HG03097 (cell line): ENCODE data around the gene FIG4.
"Not testable (repeated sequence)": the region's sequence is repeated elsewhere in the genome, so short reads cannot be mapped to it uniquely, and the experiment has no call there.

Source experiments
- ATAC-seq: cut with Tn5 transposase; IDR thresholded peaks from one replicate; pipeline ENCODE4 v1.9.1; 2021; ENCODE audit not compliant: unreplicated experiment, low FRiP score

The FIG4 gene

GRCh38 chr6:109747221-109747620 lies 56.1 kb downstream of the FIG4 start:
- no peak for ATAC-seq

- ATAC-seq: no peak
Observed at GRCh38 chr6:109759098-109759955, 68.2 kb downstream of the FIG4 start.

DNA sequence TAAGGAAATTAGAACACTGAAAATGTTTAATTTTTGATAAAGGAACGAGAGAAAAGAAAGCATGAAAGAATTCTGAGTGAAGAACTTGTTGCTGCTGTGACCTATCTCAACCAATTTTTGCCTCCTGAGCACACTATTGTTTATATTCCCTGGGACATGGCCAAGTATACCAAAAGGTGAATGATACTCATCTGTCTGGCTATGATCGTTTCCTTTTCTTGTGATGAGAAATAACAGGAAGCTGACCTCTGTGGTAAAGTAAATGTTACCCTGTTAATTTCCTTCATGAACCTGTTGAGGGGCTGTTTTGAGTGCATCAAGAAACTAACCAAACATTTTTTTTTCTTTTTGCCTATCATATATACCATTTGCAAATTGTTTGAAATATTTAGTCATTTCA lies 69.1 kb downstream of the FIG4 start:
- ATAC-seq: no peak

DNA sequence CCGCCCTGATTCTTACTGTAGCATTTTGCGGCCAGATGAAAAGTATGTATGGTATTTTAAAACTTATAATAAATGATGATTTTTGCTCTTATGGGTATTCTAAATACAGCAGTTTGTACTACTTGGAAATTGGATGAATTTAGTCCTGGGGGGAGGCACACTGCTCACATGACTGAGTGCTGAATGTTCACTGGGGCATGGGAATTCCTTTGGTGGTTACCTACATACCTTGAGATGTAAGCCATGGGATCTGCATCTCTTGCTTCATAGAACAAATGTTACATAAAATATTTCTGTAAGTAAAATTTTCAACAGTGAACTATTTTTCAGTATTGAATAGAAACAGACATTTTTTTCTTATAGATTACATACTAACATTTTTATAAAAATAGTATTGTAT lies 71.1 kb downstream of the FIG4 start:
- ATAC-seq: no peak

- no peak for ATAC-seq
Observed at GRCh38 chr6:109762769-109763441, 71.8 kb downstream of the FIG4 start.

DNA sequence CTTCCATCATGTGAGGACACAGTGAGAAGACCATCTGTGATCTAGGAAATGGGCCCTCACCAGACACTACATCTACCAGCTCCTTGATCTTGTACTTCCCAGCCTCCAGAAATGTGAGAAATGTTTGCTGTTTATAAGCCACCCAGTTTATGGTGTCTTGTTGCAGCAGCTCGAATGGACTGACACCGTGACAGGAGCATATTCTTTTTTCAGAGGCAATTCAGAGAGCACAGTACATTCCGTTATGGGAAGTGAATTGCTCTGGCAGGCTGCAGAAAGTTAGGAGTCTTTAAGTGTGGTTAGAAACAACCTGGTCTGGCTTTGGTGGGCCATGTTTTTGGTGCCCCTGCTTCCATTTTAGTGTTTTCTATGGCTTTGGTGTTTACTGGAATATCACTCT lies 75.1 kb downstream of the FIG4 start:
- no peak for ATAC-seq

- ATAC-seq: no peak
Observed at GRCh38 chr6:109767961-109768360, 76.9 kb downstream of the FIG4 start.

- ATAC-seq: no peak
Observed at GRCh38 chr6:109768485-109768884, 77.4 kb downstream of the FIG4 start.

- no peak for ATAC-seq
Observed at GRCh38 chr6:109769213-109769612, 78.1 kb downstream of the FIG4 start.

DNA sequence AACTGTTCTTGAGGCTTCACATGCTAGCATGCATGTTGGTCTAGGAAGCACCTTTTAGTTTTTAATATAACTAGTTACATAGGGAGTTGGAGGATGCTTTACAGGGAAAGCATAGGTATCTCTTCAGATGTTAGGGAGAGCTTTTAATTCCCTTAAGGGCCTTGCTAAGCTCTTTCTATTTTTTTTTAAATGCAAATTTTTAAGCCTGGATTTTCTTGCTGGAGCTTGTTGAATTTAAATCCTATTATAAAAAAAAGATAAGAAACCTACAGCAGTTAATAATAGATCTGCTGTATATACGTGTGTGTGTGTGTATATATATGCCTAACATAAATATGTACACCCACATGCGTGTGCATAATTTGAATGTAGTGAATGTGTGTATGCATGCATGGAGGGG lies 79.0 kb downstream of the FIG4 start:
- ATAC-seq: no peak

DNA sequence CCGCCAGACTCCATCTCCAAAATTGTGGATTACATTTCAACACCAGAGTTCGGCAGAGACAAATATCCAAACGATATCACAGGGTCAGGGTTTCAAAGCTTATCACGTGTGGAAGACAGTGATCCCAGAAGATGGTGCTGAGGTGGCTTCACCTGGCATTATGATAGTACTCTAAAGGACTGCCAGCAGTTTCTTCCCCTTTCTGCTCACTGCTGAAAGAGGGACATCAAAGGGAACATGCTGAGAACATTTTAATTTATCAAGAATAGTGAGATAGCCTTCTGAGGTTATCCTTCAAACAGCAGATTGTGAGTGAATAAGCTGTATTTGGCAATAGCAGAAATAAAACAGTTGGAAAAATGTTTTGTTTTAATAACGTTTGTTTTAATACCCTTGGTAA lies 79.7 kb downstream of the FIG4 start:
- no peak for ATAC-seq

GRCh38 chr6:109771939-109772755 lies 81.1 kb downstream of the FIG4 start:
- not testable (repeated sequence) for ATAC-seq

- no peak for ATAC-seq
Observed at GRCh38 chr6:109772883-109773431, 81.9 kb downstream of the FIG4 start.

- no peak for ATAC-seq
Observed at GRCh38 chr6:109781001-109781400, 89.9 kb downstream of the FIG4 start.

- ATAC-seq: no peak
Observed at GRCh38 chr6:109782491-109782999, 91.4 kb downstream of the FIG4 start.

DNA sequence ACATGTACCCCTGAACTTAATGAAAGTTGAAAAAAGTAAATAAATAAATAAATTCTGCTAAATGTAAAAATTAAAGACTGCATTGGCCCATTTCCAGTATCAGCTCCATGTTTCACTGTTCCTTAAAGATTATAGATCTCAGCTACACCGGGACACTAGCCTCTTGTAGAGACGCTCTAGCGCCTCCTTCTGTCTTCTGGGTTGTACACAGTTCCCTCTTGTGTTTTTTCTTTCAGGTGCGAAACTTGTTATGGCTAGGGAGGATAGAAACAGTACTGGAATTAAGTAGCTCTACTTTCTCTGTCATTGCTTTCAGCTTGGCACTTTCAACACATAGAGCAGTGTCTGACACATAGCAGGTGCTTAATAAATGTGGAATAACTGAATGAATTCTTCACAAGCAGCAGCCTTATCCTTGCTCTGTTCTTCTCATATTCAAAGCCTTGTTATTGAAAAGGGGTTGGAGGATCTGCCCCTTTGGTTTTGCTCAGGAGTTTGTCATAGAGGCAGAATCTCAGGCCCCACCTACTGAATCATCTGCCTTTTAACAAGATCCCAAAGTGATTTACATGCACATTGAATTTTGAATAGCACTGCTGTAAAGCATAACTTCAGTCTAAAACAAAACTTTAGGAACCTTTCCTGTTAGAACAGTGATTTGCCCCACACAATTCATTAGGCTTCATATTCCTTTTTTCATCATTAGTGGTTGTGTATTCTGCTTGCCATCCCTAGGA lies 92.3 kb downstream of the FIG4 start:
- no peak for ATAC-seq

DNA sequence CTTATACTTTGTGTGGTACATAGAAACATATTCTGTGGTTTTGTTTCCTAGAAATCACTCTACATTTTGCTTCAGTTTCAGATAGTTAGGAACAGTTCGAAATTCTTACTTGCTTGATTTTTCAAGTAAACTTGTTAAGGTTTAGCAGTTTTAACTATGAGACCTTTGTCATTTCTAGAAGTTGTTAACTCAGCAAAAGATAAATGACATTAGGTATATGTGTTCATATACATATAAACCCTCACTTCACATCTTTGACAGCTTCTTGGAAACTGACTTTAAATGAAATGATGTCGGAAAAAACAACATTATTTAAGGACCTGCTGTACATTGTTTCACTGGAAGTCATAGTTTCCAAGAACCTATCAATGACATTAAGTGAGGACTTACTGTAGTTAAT lies 96.2 kb downstream of the FIG4 start:
- no peak for ATAC-seq

DNA sequence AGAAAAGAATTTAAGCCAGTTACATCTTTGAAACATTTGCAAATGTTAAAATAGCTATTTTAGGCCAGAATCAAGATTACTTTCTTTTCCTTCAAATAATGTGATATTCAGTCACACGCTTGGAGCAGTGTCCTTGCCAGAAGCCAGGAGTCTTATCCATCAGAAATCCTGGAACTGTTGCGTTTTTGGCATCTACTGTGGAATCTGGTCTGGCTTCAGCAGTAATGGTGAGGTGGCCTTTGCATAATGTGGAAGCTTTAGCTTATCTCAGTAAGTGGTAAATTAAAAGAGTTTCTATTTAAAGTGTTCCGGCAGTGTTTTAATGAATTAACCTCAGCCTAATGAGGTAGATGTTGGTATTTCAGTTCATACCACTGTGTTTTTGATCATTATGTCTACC lies 97.6 kb downstream of the FIG4 start:
- ATAC-seq: no peak

GRCh38 chr6:109790131-109790530 lies 99.0 kb downstream of the FIG4 start:
- ATAC-seq: no peak

GRCh38 chr6:109791301-109791700 lies 100.2 kb downstream of the FIG4 start:
- ATAC-seq: no peak
